NCI-H1930 (cell line): Measurements from ENCODE around the gene EBF4.
A peak's percentile ranks its signal among the peaks of the same experiment; 100 is the strongest.
"Not testable (repeated sequence)": the region's sequence is repeated elsewhere in the genome, so short reads cannot be mapped to it uniquely, and the experiment has no call there.

Experiments
- DNase-seq, 2 experiments: peaks; one replicate each; lab custom pipeline; 2025; lab: John Stamatoyannopoulos, UW

Gene EBF4

DNA sequence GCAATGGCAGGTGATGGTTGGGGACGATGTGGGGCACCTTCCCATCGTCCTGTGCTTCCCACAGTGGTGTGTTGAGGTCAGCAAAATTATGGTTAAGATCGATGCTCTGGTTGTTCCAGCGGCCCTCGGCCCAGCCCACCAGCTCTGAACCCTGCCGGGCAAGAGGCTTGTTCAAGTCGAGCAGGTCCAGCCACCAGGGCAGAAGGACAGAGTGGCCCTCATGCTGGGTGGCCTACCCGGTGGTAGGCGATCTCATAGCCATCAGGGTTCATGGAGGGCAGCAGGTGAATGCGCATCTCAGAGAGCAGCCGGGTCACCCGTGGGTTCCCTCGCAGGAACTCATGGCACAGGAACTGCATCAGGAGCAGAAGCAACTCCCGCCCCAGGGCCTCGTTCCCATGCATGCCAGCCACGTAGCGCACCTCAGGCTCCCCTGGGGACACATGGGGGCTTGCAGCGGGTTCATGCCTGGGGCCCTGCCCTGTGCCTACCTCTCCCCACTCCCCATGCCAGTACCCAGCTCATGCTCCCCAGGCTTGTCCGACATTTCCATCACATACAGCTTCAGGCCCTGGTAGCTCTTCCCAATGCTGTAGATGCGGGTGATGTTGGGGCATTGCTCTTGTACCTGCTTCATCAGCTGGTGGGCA is 103.6 kb downstream of the EBF4 start:
- DNase-seq = no peak

DNA sequence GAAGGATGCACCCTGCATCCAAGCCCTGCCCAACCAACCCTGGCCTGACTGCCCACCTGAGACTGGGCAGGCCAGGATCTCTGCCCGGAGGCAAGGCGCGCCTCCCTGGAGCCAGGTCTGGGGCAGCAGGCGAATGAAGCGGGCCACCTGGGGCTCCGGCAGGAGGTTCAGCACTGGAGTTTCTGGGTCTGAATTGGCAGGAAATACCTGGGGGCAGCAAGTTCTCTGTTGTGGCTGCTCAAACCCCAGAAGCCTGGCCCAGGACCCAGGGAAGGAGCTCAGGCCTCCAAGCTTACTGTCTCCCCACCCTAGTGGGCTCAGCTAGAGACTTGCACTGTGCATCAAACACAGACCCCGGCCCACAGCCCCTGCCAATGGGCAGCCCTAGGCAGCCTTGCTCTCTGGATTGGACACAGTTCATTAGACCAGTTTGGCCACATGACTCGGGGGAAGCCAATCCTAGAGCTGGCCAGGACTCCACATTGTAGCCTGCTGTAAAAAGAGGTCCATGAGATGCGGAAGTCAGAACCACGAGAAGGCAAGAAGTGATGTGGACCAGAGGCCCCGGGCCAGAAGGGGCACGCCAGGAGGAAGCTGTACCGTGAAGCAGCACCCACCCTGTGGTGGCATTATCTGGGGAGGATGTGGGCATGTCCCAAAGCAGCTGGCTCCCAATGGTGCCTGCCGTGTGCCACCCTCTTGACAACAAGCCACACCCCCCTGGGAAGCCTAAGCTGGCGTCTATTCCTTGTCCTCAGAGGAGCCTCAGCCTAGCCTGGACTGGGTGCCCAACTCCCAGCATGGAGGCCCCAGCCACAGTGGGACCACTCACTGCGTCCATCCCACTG is 104.8 kb downstream of the EBF4 start:
- no peak for DNase-seq

DNA sequence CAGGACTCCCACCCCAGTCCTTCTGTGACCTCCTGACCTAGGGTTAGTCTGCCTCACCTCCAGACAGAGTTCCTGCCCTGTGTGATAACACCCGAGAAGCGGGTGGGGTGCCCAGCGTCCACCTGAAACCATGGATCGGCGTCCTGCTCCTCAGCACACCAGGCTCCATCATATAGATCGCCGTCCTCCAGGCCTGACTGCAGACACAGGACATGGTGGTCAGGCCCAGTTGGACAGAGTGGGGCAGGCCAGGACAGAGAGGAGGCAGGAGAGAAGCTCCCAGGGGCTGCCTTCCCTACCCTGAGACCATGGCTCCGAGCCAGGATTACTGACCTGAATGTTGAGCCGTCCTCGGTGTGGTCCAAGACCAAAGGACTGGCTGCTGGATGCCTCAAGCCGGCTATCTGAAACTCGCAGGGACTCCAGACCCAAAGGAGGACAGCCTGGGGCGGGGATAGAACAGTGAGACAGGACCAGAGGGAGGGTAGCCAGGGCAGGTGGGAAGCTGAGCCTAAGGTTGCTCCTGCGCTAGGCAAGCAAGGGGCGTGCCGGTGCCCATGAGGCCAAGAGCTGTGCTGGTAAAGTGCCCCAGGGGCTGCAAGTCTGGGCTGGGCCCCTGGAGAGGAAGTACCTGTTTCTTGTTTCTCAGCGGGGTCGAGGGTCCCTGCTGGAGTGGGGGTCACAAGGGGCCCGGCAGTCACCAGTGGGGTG is 105.7 kb downstream of the EBF4 start:
- DNase-seq = no peak

DNA sequence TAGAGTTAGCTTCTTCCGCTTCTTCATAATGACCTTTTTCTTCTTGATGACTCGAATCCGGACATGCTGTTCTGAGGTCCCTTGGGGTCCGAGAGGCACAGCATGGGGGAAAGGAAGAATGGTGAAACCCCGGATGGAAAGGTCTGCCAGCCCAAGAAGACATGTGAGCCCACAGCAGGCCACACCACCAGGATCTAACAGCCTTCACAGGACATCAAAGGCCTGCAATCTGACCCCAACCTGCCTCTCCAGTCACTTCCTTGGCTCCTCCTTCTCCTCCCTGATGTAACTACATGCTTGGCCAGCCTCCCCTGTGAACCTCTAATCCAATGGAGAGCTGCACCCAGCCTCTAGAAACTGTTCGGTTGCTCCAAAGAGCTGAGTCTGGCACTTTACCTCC is 106.2 kb downstream of the EBF4 start:
- DNase-seq = no peak

DNA sequence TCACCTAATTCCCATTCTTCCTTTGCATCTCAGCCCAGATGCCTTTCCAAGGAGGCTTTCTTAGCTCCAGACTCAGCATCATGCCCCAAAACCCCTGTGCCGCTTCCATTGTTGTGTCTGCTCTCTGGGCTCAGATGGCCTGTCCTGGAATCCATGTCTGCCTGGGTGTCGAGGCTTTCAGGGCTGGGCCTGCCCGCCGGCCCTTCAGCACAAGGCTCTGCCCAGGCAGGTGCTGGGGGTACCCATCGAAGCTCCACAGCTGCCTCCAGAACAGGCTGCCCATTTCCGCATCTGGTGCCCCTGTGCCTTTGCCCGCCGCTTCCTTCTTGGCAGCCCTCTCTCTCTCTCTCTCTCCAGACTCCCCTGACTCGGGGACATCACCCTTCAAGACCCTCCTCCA is 106.7 kb downstream of the EBF4 start:
- DNase-seq = no peak

DNA sequence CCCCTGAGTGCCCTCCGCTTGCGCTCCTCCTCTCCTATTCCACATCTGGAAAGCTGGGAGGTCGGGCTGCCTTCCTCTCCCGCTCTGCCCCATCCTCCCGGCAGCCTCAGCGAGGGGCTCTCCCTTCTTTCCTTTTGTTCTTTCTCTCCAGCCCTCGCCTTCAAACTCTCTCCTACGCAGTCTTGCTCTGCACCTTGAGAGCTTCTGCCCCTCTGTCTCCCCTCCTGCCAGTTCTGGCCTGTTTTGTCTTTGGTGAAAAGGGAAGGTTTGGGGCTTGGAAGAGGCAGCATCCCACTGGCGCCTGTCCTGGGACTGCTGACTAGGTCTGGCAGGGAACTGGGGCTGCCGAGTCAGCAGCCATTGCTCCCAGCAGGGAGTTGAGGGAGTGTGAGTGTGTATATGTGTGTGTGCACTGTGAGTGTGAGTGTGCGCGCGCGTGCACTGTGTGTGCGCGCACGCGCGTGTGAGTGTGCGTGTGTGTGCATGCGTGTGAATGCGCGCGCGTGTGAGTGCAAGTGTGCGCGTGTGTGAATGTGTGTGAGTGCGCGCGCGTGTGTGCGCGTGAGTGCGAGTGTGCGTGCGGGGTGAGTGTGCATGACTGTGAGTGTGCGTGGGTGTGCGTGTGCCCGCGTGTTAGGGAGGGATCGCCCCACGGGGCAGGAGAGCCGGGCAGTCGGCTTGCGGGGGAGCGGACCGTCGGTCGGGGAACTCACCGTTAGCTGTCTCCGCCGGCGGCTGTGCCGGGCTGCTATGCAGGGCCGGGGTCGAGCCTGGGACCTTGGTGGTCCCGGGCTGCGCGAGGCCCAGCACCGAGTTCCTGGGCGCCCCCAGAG is 107.3 kb downstream of the EBF4 start:
- no peak for DNase-seq

DNA sequence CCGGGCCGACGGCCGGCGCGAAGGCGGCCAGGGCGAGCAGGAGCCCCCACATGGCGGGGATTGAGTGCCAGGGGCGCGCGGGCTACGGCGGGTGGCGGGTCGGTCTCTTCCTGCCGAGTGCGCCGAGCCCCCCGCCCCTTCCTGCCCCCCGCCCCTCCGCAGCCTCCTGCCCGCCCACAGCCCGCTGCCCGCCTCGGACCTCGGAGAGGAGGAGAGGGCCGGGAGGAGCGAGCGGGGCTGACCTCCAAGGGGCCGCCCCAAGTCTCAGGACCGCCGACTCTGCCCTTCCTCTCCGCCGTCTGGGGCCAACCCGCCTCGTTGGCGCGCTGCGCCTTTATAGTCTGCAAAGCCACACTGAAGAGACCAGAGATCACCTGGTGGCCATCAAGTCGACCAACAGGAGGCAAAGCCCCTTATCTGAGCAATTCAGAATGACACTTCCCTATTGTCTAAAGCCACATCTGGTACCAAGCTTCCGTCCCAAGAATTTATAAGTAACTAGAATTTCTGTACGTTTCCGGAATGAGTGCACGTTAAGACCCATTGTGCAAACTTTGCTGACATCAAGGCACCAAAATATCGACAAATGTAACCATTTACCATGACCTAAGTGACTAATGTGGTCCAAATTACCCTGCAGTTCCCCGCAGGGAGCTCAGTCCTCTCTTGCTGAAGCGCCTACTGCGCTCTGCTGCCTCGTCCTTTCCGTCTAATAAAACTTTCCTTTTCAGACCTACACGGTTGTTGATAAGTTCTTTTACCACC is 108.1 kb downstream of the EBF4 start, which contains the start of gene CPXM1:
CPXM1 (minus strand) TSS at position 107 of the 765 bp plus-strand sequence; CDS start at position 52, 55 bp downstream.
- peak in 1 of 2 experiments; percentile 27 for DNase-seq

DNA sequence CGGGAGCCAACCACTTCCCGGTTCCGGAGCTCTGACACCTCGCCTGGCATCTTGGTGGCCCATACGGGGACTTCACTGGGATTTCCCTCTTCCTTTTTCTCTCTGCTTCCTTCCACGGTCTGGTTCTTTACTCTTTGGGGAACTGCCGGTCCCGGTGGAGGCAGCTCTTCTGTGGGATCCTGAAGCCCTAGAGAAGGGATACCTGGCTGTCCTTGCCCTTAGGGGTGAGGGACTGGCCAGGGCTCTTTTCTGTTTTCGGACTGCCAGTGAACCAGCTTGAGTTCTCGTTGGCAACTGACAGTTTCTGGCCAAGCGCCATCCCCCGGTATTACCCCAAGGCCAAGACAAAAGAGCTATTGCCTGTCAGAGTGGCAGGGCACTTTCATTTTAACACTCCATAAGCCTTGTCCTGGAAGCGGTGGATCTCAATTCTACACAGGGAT is 108.7 kb downstream of the EBF4 start:
- DNase-seq = no peak

DNA sequence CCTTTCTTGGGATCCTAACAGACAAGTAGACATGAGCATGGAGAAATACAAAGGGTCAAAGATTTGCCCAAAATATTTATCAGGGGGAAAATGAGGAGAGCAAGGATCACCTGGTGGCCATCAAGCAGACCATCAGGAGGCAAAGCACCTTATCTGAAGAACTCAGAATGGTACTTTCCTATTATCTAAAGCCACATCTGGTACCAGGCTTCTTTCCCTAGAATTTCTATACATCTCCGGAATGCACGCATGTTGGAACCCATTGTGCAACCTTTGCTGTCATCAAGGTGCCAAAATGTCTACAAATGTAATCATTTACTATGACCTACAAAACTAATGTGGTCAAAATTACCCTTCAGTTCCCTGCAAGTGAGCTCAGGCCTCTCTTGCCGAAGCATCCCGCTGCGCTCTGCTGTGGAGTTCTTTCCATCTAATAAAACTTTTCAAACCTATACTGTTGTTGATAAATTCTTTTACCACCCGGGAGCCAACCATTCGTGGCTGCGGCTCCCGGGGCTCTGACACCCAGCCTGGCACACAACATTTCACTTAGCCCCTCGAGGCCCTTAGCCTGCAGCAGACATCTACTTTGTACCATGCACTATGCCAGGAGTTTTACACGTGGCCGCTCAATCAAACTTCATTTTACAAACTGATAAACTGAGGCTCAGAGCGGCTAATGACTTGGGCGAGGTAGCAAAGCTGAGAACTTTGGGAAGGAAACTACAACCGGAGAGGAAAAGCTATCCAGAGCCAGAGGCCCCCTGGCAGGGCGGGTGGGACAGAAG is 111.7 kb downstream of the EBF4 start:
- no peak for DNase-seq

DNA sequence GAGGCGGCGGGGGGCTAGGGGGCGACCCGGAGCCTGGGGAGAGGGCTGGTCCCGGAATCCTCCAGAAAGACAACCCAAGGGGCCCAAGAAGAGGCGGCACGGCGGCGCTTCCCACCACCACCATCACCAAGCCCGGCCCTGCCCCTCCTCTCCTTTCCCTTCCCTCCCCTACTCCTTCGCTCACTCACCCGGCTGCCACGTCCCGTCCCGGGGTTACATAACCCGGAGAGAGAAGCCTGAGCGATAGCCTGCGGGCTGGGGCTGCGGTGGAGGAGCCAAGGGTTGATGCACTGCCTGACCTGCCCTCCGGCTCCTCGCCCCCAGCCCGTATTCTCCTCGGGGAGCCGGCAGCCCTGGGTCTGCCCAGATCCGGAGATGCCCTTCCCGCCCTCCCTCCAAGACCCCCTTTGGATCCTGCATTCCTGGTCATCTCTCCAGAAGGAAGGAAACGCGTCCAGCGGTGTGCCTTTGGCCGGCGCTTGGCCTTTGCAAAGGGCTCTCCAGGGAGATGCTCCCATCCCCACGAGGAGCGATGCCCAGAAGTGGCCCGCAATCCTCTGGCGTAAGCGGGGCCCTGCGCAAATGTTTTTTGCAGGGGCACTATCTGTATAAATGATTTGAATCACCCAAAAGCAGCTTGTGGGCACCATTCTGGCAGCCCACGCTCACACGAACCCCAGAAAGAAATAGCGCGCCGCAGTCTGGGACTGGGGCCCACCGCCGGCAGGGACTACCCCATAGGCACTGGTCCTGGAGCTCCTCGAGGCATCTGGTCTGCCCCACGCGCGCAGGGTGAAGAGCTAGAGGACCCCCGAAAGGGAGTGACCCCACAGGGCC is 112.5 kb downstream of the EBF4 start:
- no peak for DNase-seq

DNA sequence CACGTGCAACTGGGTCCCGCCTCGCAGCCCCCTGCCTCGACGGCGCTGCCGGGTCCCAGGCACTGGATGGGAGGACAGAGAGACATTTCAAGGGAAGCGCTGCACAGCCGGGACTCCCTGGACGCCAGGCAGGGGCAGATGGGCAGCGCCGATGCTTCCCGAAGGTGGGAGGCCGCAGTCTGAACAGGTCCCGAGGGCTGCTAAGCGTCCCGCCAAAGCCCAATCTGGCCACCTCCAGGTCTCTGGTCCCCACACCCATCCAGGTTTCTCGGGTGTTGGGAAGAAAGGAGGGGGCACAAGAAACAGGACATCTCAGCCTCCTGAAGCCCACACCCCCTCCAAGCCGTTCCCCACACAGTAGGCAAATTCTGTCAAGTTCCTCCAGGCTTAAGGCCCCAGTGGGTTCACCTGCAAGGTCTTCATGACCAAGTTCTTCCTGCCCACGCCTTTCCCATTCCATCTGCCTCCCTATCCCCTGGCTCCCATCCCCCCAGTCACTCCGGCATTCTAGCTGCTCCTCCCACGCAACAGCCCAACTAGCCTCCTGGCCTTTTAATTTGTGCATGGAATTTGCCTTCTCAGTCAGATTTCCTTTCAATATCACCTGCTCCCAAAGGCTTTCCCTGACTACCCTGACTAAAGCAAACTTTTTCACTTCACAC is 113.2 kb downstream of the EBF4 start:
- no peak for DNase-seq

DNA sequence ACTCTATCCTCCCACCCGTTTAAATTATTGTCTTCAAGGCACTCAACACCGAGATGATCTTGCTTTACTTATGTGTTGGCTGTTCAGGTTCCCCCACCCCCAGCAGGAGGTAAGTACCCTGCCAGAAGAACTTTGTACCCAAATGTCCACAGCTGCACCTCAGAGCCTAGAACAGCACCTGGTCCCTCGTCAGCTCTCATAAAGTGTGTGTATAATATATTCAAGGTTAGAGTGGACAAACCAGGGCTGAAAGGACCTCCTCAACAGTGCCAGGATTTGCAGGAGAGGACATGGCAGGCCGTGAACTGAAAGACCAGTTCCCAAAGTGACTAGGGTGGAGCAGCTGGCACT is 113.7 kb downstream of the EBF4 start:
- no peak for DNase-seq

DNA sequence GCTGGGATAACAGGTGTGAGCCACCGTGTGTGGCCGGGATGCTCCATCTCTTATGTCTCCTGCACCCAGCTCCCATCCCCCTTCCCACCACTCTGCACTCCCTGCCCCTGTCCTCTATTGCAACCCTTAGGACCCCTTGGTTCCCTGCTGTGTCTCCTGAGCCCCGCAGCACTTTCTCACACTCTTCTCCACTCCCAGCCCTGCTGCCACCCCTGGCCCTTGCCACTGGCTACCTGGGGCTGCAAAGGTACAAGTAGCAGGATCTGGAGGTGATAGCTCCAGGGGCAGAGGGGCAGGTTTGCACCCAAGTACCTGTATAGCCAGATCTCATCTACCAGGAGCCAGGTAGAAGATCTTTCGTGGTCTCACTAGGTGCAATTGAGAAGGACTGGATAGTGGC is 114.4 kb downstream of the EBF4 start:
- no peak for DNase-seq

DNA sequence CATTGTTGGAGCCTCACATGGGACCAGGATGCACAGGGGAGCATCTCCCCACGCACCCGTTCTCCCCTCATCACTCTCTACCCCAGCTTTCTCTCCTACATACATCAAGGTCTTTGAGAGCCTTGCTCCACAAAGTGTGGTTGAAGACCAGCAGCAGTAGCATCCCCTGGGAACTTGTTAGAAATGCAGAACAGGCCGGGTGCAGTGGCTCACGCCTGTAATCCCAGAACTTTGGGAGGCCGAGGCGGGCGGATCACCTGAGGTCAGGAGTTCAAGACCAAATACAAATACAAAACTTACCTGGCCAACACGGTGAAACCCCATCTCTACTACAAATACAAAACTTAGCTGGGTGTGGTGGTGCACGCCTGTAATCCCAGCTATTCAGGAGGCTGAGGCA is 115.3 kb downstream of the EBF4 start:
- not testable (repeated sequence) for DNase-seq

DNA sequence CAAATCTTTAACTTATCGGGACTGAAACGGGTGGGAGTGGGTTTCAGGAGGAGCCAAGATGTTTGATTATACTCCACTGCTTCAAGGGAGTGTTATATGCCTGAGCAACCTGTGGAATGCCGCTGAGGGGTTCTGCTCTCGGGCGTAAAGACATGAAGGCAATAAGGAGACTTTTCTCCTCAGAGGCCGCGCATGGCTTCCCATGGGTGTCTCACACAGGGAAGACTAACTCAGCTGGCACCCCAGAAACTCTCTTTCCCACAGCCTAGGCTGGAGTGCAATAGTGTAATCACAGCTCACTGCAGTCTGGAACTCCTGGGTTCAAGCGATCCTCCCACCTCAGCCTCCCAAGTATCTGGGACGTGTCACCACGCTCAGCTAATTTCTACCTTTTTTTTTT is 117.1 kb downstream of the EBF4 start:
- no peak for DNase-seq
